ENCODE measurements around the gene AKT1S1. TPM values are rescaled to one million over a fixed set of nuclear protein-coding genes. Genes with fewer than 3 reads are reported as not detected.

The AKT1S1 gene
- total RNA-seq, 1 experiment from 2014 or later: 65.2 TPM

DNA sequence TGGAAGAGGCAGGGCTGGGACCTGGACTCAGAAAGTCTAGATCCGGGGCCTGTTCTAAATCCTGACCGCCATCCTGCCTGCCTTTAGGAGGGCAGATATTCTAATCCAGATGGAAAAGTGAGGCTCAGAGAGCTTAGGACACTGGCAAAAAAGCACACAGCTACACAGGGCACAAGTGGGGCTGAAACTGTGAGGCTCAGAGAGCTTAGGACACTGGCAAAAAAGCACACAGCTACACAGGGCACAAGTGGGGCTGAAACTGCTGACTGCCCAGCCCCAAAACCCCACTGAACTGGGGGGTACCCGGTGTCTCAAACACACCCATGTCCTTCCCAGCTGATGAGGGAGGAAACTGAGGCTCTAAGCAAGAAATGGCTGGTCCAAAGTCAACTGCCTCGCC lies 2.0 kb downstream of the AKT1S1 start:
- Mint-ChIP-seq H3K36me3 (ENCODE audit: insufficient read depth, unreplicated experiment) (peaks cover 11% of the 10 kb centered on the region), H3K27me3 (ENCODE audit: unreplicated experiment) (no peaks in the 10 kb centered on the region), H3K9me3 (ENCODE audit: low read depth, unreplicated experiment) (no peaks in the 10 kb centered on the region), H3K27ac (ENCODE audit: unreplicated experiment) (no peak overlapping the region), H3K4me1 (ENCODE audit: low read depth, unreplicated experiment) (peaks cover 21% of the 10 kb centered on the region), H3K4me3 (ENCODE audit: low read depth, unreplicated experiment) (no peak overlapping the region)
- intact Hi-C loops (cut with micrococcal nuclease; ENCODE audit: unreplicated experiment): no loop called here
- no peak for DNase-seq
- CTCF ChIA-PET: interaction anchor here (1.2 kb wide), 1 partner anchor 8 kb away, joined by 3 read pairs; no protein-coding TSS in a partner anchor
- TF ChIP-seq, protein P1, sequence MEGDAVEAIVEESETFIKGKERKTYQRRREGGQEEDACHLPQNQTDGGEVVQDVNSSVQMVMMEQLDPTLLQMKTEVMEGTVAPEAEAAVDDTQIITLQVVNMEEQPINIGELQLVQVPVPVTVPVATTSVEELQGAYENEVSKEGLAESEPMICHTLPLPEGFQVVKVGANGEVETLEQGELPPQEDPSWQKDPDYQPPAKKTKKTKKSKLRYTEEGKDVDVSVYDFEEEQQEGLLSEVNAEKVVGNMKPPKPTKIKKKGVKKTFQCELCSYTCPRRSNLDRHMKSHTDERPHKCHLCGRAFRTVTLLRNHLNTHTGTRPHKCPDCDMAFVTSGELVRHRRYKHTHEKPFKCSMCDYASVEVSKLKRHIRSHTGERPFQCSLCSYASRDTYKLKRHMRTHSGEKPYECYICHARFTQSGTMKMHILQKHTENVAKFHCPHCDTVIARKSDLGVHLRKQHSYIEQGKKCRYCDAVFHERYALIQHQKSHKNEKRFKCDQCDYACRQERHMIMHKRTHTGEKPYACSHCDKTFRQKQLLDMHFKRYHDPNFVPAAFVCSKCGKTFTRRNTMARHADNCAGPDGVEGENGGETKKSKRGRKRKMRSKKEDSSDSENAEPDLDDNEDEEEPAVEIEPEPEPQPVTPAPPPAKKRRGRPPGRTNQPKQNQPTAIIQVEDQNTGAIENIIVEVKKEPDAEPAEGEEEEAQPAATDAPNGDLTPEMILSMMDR (IDR thresholded peaks at IDR 0.05; ENCODE audit: unreplicated experiment): no peak
- no TSS peak for BruUV-seq (replicated peaks)

DNA sequence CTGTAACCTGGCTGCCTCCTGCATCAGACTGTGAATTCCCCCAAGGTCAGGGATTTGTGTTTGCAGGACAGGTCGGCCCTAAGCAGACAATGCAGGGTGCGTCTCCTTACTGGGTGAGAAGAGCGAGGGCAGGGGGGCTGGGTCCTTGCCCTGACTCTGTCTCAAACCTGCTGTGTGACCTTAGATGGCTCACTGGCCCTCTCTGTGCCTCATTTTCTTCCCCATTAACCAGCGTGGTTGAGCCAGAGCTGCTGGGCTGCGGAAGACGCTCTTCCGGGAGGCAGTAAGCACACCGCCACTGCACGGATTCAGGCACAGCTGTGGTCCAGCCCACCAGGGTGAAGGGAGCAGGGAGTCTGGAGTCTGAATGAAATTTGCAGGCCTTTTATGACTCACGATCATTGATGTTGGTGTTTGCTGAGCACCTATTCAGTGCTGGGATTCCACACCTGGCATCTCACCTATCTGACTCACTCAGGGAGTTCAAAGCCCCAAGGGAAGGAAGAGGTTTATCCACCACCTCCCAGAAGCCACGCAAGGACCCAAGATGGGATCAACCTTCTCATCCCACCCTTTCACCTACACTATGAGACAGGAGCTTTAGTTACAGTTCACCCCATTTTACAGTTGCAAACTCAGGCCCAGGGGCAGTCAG lies 2.5 kb downstream of the AKT1S1 start:
- Mint-ChIP-seq H3K27ac (ENCODE audit: unreplicated experiment) (no peak overlapping the region), H3K4me3 (ENCODE audit: low read depth, unreplicated experiment) (no peak overlapping the region), H3K36me3 (ENCODE audit: insufficient read depth, unreplicated experiment) (peaks cover 11% of the 10 kb centered on the region), H3K4me1 (ENCODE audit: low read depth, unreplicated experiment) (peaks cover 26% of the 10 kb centered on the region), H3K27me3 (ENCODE audit: unreplicated experiment) (no peaks in the 10 kb centered on the region), H3K9me3 (ENCODE audit: low read depth, unreplicated experiment) (no peaks in the 10 kb centered on the region)
- TF ChIP-seq, protein P1 (IDR thresholded peaks at IDR 0.05; ENCODE audit: unreplicated experiment): no peak
- BruUV-seq (replicated peaks): no TSS peak
- intact Hi-C loops (cut with micrococcal nuclease; ENCODE audit: unreplicated experiment): no loop called here
- CTCF ChIA-PET: interaction anchor here (0.6 kb wide), 1 partner anchor 930 kb away, joined by 3 read pairs; no protein-coding TSS in a partner anchor
- DNase-seq: no peak

DNA sequence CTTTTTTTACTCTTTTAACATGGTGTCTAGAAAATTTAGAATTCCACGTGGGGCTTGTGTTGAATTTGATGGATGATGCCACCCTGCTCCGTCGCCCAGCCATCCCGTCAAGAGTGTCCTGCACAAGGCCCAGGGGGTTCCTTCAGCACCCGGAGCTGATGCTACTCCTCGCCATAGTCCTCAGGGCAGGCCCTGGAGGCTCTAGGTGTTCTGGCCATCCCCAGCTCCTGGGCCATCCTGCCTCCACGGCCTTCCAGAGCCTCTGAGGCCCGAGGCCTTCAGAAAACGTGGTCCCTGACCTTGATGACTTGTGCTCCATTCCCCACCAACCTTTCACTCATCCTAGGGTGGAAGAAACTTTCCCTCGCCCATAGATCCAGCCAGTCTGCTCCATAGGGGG lies 3.3 kb downstream of the AKT1S1 start:
- Mint-ChIP-seq H3K36me3 (ENCODE audit: insufficient read depth, unreplicated experiment) (peaks cover 11% of the 10 kb centered on the region), H3K27me3 (ENCODE audit: unreplicated experiment) (no peaks in the 10 kb centered on the region), H3K4me1 (ENCODE audit: low read depth, unreplicated experiment) (peaks cover 20% of the 10 kb centered on the region), H3K27ac (ENCODE audit: unreplicated experiment) (no peak overlapping the region), H3K4me3 (ENCODE audit: low read depth, unreplicated experiment) (no peak overlapping the region), H3K9me3 (ENCODE audit: low read depth, unreplicated experiment) (no peaks in the 10 kb centered on the region)
- TF ChIP-seq, protein P1 (IDR thresholded peaks at IDR 0.05; ENCODE audit: unreplicated experiment): no peak
- DNase-seq: no peak
- intact Hi-C loops (cut with micrococcal nuclease; ENCODE audit: unreplicated experiment): no loop called here
- CTCF ChIA-PET: no interaction called here
- BruUV-seq (replicated peaks): no TSS peak

DNA sequence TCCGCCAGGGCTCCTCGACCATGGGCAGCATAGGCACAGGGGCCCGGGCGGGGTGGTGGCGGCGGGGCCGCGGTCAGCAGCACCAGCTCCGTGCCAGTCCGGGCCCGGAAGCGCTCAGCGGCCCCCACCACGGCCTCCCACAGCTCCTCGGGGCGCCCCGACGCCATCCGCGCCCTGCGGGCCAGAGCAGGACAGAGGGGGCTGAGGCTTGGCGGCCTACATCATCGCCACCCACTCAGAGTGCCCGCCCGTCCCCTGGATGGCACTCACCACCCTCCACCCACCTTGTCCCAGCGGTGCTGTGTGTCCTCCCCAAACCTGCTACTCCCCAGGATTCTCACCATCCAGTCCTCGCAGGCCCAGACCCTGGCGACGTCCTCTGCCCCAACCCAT lies 4.0 kb downstream of the AKT1S1 start:
- no peaks in the 10 kb centered on the region for H3K27me3 Mint-ChIP-seq (ENCODE audit: unreplicated experiment)
- DNase-seq: no peak
- intact Hi-C loops (cut with micrococcal nuclease; ENCODE audit: unreplicated experiment): no loop called here
- no peak overlapping the region for H3K4me3 Mint-ChIP-seq (ENCODE audit: low read depth, unreplicated experiment)
- no peak overlapping the region for H3K27ac Mint-ChIP-seq (ENCODE audit: unreplicated experiment)
- H3K36me3 Mint-ChIP-seq (ENCODE audit: insufficient read depth, unreplicated experiment): peaks cover 11% of the 10 kb centered on the region
- no TSS peak for BruUV-seq (replicated peaks)
- H3K4me1 Mint-ChIP-seq (ENCODE audit: low read depth, unreplicated experiment): peaks cover 13% of the 10 kb centered on the region
- TF ChIP-seq, protein P1 (IDR thresholded peaks at IDR 0.05; ENCODE audit: unreplicated experiment): no peak
- CTCF ChIA-PET: no interaction called here
- H3K9me3 Mint-ChIP-seq (ENCODE audit: low read depth, unreplicated experiment): no peaks in the 10 kb centered on the region
